ENCODE data around the gene LTC4S.
"Not testable (repeated sequence)": the region's sequence is repeated elsewhere in the genome, so short reads cannot be mapped to it uniquely, and the experiment has no call there.

The LTC4S gene

DNA sequence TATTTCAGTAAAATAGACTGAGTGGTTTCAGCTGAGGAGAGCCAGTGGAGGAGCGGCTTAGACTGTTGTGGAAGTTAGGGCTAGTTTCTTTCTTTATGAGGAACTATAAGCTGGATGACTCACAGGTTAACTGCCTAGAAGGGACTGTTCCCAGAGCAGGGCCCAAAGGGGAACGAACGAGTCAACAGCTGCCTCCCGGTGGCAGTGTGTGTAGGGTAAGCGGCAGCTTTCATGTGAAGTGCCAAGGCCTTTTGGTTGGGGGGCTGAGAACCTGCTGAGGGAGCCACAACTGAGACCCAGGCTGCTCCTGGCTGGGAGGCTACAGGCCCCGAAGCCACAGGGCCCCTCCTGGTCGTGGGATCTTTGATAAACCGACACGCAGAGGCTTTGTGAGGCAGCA is 33.9 kb downstream of the LTC4S start:
- no peak for DNase-seq (ENCODE audit: low spot score)

DNA sequence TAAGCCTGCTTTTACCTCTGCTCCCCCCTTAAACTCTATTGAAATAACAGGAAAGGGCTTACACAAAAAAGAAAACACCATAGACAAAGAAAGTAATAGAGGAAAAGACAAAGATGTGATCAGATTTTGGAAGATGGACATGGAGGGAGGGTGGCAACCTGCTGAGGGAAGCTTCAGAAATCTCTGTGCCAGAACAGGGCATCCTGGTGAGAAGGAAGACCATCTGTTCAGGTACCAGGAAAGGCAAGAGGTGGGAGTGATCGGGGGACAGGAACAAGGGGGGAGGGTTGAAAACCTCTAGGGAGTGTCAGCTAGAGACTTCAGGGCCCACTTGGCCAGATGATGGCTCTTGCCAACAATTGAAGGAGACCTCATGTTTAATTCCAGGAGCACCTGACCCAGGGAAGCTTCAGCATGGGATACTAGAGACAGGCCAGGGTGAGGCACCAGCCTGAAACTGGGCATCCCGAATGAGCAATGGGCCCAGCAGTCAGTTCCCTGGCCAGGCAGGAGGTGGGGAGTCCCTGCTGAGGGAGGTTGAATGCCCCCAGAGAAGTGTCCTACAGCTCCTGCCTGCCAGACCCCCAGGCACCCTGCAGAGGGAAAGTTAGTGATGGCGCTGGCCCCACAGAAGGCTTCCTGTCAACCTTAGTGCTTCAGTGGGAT is 35.1 kb downstream of the LTC4S start:
- no peak for DNase-seq (ENCODE audit: low spot score)

GRCh38 chr5:179829732-179830435 is 36.1 kb downstream of the LTC4S start:
- no peak for DNase-seq (ENCODE audit: low spot score)

- DNase-seq (ENCODE audit: low spot score), result no peak
These were observed 37.2 kb downstream of the LTC4S start for GRCh38 chr5:179830818-179831468.

DNA sequence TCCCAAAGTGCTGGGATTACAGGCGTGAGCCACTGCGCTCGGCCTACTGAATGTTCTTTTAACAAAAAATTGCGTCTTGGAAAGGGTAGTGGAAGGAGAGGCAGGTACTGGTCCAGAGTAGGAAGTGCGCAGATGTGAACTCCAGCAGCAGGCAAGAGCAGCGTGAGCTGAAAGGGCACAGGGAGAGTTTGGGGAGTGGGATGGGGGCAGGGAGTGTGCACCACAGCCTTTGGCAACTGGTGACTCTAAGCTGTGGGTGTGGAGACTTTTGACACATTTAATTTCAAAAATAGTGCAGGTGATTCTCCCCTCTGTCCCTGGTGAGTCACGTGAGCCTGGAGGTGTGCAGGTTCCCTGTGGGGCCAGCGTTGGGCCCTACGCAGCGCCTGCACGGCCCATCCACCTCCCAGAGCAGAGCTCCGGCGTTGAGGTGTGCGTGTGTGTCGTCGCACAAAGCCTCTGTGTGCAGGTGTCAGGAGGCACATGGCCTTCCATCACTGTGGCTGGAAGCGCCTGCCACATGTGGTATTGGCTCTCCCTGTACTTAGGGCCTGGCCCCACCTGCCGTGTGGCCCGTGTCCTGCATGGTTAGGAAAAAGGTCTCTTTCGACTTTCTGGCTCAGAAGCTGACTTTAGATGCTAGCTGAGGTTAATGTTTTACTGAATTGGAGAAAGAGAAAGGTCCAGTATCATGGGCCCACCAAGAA is 38.4 kb downstream of the LTC4S start:
- DNase-seq (ENCODE audit: low spot score), result no peak

DNA sequence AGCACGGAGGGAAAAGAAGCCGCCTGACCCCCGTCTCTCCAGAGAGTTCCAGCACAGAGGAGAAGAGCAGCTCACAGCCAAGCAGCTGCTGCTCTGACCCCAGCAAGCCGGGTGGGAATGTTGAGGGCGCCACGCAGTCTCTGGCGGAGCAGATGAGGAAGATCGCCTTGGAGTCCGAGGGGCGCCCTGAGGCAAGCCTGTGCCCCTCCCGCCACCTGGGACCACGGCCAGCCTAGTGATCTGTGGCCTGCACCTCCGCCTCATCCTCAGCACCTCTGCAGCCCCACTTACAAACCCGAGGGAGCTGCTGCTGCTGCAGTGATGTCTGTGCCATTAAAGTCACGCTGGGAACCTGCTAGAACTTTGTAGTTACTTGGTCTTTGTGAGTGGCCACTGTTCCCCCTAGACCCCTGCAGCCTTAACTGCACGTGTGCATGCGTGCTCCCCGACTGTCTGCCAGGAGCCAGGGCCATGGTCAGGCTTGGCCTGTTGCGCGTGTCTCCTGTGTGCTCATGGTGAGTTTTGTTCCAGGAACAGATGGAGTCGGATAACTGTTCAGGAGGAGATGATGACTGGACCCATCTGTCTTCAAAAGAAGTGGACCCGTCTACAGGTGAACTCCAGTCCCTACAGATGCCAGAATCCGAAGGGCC is 39.4 kb downstream of the LTC4S start:
- no peak for DNase-seq (ENCODE audit: low spot score)

- DNase-seq (ENCODE audit: low spot score), result no peak
These were observed 39.9 kb downstream of the LTC4S start for GRCh38 chr5:179833709-179834070.

DNA sequence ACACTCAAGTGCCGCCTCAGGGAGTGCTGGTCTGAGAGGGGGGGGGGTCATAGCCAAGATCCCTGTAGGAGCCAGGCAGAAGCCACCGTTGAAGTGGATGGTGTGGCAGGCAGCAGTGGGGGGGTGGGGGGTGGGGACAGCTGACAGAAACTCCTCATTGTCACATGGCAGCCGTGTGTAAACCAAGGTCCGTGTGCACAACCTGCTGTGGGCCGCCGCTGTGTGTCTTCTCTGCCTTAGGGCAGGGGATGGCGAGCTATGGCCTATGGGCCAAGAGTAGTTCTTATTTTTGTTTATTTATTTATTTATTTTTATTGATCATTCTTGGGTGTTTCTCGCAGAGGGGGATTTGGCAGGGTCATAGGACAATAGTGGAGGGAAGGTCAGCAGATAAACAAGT is 40.3 kb downstream of the LTC4S start:
- DNase-seq (ENCODE audit: low spot score), result no peak

- not testable (repeated sequence) for DNase-seq (ENCODE audit: low spot score)
These were observed 41.1 kb downstream of the LTC4S start for GRCh38 chr5:179834871-179835270.

DNA sequence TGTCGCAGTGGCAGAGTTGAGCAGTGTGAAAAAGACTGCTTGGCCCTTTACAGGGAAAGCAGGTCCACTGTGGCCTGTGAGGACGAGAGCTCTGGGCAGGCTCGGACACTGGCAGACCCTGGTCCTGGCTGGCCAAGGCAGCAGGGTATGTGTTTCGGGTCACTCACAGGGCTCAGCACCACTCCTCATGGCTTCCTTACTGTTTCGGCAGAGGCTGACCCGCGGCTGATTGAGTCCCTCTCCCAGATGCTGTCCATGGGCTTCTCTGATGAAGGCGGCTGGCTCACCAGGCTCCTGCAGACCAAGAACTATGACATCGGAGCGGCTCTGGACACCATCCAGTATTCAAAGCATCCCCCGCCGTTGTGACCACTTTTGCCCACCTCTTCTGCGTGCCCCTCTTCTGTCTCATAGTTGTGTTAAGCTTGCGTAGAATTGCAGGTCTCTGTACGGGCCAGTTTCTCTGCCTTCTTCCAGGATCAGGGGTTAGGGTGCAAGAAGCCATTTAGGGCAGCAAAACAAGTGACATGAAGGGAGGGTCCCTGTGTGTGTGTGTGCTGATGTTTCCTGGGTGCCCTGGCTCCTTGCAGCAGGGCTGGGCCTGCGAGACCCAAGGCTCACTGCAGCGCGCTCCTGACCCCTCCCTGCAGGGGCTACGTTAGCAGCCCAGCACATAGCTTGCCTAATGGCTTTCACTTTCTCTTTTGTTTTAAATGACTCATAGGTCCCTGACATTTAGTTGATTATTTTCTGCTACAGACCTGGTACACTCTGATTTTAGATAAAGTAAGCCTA is 42.6 kb downstream of the LTC4S start:
- DNase-seq (ENCODE audit: low spot score), result no peak

DNA sequence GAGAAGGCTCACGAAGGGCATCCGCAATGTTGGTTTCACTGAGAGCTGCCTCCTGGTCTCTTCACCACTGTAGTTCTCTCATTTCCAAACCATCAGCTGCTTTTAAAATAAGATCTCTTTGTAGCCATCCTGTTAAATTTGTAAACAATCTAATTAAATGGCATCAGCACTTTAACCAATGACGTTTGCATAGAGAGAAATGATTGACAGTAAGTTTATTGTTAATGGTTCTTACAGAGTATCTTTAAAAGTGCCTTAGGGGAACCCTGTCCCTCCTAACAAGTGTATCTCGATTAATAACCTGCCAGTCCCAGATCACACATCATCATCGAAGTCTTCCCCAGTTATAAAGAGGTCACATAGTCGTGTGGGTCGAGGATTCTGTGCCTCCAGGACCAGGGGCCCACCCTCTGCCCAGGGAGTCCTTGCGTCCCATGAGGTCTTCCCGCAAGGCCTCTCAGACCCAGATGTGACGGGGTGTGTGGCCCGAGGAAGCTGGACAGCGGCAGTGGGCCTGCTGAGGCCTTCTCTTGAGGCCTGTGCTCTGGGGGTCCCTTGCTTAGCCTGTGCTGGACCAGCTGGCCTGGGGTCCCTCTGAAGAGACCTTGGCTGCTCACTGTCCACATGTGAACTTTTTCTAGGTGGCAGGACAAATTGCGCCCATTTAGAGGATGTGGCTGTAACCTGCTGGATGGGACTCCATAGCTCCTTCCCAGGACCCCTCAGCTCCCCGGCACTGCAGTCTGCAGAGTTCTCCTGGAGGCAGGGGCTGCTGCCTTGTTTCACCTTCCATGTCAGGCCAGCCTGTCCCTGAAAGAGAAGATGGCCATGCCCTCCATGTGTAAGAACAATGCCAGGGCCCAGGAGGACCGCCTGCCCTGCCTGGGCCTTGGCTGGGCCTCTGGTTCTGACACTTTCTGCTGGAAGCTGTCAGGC is 43.6 kb downstream of the LTC4S start:
- no peak for DNase-seq (ENCODE audit: low spot score)

DNA sequence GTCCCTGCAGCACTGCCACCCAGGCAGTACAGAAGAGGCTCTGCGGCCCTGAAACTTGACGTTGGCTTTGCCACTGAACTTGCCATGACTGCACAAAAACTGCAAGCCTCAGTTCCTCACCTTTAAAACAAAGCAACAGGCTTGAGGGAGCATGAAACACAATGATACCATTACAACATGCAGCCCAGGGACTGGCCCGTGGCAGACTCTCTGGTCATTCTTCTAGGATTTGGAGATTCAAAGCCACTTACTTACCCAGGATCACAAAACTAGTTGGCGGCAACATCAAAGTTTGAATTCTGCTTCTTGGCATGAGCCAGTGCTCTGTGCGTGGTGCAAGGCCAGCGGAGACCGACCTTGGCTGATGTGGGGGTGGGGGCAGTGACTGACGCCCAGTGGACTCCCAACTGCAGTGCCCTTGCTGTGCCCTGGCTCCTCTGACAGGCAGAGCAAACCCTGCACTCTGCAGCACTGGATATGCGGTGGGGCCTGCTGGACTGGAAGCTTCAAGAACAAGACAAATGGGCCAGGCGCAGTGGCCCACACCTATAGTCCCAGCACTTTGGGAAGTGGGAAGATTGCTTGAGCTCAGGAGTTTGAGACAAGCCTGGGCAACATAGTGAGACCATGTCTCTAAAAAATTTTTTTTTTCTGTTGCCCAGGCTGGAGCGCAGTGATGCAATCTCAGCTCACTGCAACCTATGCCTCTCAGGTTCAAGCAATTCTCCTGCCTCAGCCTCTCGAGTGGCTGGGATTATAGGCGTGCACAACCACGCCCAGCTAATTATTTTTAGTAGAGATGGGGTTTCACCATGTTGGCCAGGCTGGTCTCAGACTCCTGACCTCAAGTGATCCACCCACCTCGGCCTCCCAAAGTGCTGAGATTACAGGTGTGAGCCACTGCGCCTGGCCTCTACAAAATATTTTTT is 45.8 kb downstream of the LTC4S start:
- DNase-seq (ENCODE audit: low spot score), result no peak

DNA sequence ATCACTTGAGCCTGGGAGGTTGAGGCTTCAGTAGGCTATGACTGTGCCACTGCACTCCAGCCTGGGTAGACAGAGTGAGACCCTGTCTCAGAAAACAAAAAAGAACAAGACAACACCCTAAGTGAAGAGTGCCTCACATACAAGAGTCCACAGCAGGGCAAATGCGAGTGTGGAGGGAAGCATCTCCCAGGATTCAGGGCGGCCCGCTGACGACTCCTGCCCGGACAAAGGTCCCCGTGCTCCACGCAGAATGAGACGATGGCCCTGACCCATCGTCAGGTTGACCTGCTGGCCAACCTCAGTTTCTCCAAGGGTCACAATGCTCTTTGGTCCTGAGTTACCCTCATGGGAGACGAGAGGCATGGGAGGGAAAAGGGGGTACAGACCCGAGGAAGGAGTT is 46.5 kb downstream of the LTC4S start:
- DNase-seq (ENCODE audit: low spot score), result no peak

- no peak for DNase-seq (ENCODE audit: low spot score)
These were observed 47.0 kb downstream of the LTC4S start for GRCh38 chr5:179840766-179841165.

- no peak for DNase-seq (ENCODE audit: low spot score)
These were observed 47.8 kb downstream of the LTC4S start for GRCh38 chr5:179841621-179842020.
